HG02798 (cell line): ENCODE results near the gene ZNF75A.
A peak's percentile ranks its signal among the peaks of the same experiment; 100 is the strongest.
"Not testable (repeated sequence)": the region's sequence is repeated elsewhere in the genome, so short reads cannot be mapped to it uniquely, and the experiment has no call there.

ENCODE experiments used
- ATAC-seq: cut with Tn5 transposase; IDR thresholded peaks from one replicate; pipeline ENCODE4 v1.9.1; 2021; ENCODE audit warnings: mild to moderate bottlenecking; ENCODE audit not compliant: unreplicated experiment, poor library complexity

Gene ZNF75A

DNA sequence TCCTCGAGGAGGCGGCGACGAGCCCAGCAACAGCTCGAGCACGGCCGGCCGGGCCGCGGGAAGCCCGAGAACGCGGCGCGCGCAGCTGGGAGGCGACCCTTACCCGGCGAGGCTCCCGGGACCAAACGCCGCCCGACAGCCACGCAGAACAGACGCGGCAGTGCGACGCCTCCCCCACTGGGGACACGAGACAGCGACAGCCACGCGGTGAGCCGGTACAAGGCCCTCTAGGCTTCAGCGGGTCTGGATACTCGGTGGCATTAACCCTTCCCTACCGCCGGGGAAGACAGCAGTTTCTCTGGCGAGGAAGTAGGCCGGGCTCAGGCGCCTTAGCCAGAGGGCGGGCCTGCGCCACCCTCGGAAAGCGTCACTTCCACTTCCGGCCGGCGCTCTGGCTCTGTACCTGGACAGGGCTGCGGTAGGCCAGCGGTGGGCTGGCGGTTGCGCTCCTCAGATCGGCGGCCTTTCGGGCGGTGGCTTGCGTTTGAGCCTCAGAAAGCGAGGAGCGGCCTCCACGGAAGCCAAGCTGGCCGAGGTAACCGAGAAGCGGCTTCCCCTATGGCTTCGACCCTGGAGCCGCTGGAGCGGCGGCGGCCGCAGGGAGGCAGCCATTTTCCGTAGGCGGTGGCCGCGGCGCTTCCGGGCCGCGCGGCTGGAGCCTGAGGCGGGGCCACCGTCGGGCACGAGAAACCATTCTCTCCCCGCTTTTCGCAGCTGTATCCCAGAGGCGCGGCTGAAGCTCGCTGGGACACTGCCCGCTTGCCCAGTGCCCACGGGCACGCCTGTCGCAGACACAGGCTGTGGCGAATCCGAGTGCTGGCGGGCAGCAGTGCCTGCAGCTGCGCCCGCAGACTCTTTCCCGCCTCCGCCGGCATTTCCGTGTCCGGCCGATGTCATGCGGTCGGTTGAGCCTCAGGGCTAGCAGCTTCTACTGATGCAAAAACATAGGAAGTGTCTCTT is at the start of gene ZNF75A, which contains the start of gene TIGD7:
Gene ZNF75A (plus strand): TSS at position 389 of the 960 bp plus-strand sequence. CDS start 2,932 bp downstream, outside the sequence.
Gene TIGD7 (minus strand): TSS at position 322 of the 960 bp plus-strand sequence. CDS start 4,816 bp downstream, outside the sequence.
- ATAC-seq: peak; percentile 93

DNA sequence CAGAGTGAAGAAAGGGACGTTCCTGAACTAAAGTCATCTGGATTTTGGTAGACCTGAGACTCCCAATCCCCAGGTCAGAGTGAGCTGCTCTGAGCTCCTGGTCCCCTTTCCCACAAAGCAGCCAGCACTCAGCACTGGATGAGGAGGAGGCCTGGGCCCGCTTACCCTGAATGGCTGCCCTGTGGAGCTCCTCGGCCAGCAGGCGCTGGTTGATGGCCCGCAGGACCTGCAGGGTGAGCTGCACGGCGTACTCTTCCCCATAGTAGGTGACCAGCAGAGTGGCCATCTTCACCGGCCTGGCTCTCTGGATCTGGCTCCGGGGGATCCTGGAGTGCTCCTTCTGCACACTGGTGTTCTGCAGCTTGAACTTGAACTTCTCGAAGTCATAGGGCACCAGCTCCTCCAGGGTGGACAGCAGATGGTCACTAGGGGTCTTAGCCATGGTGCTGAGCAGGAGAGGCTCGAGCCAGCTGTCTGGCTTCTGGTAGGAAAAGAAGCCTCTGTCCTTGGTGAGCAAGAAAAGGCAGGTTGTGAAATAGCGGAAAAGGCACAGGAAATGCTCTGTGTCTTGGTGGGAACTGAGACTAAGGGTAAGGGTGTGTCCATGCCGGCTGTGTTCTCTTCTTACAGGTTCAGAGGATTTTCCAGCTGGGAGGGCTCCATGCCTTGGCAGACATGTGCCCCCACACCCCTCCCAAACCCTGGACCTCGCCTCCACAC is 49.0 kb upstream of the ZNF75A start, which contains the start of gene MEFV:
Gene MEFV (minus strand): TSS at position 488 of the 720 bp plus-strand sequence. CDS start 46 bp downstream, at position 442.
- ATAC-seq: no peak

DNA sequence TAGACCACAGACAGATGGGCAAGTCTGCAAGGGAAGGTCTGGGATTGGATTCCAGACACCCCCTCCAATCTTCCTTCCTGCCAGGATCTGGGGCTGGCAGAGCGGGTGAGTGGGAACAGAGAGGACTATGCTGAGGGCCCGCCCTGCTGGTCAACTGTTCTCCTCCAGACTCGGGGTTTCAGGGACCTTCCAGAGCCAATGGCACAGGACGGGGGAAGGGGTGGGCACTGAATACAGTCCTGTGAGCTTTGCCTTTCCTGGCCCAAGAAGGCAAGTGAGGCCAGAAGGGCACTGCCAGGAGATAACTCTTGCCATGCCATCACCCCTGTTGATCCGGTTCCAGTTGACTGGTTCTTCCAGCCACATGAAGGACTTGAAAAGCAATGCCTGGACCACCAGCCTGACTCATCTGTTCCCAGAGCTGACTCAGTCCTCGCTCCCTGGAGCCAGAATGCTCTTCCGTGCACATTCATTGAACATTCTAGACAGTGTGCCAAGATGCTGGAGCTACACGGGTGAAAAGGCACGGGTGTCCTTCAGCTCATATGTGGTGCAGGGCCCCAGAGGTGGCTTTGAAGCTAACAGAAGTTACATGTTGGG is 48.3 kb upstream of the ZNF75A start:
- ATAC-seq: no peak

DNA sequence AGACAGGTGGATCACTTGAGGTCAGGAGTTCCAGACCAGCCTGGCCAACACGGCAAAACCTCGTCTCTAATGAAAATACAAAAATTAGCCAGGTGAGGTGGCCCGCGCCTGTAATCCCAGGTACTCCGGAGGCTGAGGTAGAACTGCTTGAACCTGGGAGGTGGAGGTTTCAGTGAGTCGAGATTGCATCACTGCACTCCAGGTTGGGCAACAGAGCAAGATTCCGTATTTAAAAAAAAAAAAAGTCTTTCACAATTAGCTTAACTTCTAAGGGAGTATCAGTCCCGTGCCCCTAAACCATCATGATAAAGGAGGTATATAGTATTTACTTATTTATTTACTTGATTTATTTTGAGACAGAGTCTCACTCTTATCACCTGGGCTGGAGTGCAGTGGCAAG is 45.5 kb upstream of the ZNF75A start:
- ATAC-seq: no peak

DNA sequence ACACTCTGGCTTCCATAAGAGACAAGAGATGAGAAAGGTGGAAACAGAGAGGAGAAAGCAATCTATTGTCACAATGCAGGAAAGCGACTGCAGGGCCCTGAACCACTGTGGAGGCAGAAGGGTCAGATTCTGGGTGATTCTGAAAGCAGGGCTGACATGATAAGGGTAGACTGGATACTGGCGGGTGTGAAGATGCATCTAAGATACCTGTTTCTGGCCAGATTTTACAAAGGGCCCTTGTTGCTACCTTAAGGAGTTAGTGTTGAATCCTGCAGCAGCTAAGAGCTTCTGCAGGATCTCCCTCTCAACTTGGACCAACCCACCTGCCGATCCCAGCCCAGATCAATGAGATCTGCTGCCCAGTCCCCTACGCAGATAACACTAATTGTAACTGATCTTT is 42.8 kb upstream of the ZNF75A start:
- no peak for ATAC-seq

DNA sequence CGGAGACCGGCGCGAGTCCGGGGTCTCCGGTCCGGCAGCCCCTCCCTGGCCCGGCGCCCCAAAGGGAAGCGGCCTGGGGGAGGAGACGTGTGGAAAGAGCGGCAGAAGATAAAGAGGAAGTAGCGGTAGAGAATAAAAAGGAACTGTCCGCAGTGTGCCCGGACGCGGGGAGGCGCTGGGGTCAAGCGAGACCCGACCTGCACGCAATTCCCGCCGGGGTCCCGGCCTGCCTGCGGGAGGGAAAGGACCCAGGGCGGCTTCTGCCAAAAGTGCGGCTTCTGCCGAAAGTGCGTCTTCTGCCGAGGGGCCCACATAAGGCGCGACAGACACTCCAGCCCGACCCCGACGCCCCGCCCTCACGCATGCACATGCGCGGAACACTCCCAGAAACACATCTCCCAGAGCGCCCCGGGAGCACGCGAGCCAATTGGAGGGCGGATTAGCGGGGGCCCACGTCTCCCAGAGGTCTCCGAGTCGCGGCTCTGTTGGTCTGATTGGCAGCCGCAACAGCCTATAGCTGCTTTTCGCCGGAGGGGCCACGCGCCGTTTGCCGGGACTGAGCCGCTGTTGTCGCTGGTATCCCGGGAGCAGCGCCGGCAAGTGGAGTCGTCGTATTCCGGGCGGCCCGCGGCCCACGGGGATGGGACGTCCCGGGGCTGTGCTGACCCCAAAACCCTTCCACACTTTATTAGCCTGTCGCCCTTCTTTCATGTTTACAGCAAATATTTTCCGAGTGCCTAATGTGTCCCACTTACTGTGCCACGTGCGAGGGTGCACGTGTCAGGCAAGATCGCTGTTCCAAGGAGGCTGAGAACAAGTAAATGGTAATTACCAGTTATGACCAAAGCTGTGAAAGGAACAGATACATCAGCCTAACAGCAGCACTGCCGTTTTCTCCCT is 40.9 kb upstream of the ZNF75A start:
- peak; percentile 89 for ATAC-seq

DNA sequence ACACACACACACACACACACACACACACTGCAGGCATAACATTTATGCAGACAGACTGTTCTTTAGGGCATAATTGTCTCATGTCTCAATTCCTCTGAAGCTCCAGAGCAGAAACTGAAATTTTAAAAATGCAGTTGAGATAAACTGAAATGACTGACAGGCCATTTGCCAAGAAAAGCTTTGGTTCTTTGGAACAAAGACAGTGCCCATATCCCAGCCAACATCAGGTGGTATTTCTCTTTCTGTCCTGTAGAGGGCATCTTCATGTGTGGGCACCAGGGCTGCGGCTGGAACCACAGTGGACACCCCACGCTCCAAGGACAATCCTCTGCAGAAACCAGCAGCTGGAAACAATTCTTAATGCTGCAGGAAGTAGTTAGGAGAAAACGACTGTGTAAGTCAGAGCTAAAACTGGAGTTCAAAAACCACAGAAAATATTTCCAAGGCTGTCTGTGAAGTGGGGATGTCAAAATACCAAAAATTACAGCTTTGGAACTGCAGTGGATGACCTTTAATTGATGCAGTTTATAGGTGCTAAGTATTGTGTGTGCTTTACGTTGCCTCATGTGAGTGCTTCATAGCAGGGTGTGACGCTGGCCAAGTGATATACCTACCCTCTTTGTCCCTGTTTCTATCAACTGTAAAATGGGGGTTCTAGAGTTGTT is 38.3 kb upstream of the ZNF75A start:
- no peak for ATAC-seq

DNA sequence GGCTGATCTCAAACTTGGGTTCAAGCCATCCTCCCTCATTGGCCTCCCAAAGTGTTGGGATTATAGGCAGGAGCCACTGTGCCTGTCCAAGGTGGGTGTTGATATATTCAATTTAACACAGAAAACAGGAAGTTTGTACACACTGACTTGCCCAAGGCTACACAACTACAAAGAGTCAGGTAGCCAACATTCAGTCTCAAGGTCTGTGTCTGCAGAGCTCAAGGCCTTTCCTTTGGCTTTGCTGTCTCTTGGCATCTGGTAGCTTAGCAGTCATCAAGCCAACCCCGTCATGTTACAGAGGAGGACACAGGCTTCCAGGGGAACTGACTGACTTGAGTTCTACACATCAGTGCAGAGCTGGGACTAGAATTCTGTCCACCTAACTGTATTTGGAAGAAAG is 37.0 kb upstream of the ZNF75A start:
- ATAC-seq: no peak

DNA sequence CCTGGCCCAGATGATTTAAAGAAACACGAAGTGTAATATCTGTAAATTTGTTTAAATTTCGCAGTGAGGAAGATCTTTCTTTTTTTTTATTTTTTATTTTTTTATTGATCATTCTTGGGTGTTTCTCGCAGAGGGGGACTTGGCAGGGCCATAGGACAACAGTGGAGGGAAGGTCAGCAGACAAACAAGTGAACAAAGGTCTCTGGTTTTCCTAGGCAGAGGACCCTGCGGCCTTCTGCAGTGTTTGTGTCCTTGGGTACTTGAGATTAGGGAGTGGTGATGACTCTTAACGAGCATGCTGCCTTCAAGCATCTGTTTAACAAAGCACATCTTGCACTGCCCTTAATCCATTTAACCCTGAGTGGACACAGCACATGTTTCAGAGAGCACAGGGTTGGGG is 34.6 kb upstream of the ZNF75A start:
- not testable (repeated sequence) for ATAC-seq

DNA sequence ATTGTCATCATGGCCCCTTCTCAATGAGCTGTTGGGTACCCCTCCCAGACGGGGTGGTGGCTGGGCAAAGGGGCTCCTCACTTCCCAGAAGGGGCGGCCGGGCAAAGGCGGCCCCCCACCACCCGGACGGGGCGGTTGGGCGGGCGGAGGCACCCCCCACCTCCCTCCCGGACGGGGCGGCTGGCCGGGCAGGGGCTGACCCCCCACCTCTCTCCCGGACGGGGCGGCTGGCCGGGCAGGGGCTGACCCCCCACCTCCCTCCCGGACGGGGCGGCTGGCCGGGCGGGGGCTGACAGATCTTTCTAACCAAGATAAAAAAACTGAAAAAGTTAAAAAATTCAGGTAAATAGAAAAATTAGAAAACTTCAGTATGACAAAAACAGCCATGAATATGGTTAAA is 34.0 kb upstream of the ZNF75A start:
- ATAC-seq: not testable (repeated sequence)

DNA sequence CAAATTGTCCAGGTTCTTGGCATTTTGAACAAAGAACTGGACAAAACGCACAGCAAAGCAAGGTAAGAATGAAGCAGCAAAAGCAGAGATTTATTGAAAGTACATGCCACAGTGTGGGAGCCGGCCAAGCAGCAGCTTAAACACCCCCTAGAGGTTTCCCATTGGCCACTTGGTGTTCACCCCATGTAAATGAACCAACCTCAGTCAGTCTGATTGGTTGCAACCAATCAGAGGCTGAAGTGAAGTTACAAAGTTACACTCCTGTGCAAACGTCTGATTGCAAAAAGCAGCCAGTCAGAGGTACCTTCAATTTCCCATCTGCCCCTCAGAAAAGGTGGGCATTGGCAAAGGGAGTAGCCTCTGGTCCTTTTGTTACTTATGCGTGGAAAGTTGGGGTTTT is 30.8 kb upstream of the ZNF75A start:
- ATAC-seq: no peak

DNA sequence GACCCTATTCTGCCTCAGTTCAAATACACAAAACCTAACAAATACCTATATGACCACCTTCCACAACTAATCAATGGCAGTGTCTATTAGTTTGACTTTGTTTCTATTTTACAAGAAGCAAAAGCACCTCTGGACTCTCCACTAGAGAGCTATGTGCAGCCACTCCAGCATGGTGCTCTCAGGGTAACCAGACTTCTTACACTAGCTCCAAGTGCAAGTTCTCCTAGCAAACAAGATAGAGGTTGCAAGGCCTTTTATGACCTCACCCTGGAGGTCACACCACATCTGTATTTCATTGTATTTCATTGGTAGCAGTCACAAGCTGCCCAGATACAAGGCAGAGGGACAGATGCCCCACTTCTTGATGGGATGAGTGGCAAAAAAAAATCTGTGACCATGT is 30.4 kb upstream of the ZNF75A start:
- no peak for ATAC-seq

DNA sequence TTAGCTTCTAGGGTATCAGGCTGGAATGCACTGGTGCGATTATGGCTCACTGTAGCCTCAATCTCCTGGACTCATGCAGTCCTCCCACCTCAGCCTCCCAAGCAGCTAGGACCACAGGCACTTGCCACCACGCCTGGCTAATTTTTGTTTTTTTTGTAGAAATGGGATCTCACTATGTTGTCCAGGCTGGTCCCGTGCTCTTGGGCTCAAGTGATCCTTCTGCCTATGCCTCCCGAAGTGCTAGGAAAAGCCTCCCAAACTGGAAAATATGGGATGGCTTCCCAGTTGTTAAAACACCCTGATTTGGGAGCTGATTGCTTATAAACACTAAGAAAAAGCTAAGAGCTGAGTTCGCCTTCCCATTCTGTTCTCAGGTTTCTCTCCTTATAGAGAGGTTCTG is 28.6 kb upstream of the ZNF75A start:
- no peak for ATAC-seq

DNA sequence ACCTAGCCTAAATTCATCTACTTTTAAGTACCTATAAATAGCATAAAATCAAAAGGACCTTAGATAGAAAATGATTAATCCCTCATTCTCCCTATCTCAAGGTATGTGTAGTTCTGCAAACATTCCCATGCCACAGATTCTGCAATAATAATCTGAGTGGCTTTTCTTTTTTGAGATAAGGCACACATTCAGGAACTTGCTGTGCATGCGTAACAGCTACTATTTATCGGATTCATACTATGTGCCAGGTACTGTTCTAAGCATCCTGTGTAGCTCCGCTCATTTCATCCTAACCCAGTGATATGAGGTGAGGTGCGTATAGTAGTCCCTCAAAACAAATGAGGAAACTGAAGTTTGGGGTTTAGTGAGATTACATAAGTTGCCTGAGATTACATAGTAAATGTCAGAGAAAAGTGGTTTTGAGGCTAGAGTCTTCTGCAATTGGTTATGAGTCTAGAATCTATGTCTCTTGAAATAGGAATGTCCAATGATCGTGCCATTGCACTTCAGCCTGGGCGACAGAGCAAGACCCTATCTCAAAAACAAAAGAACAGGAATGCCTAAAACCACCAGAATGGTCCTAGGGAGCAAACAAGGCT is 24.0 kb upstream of the ZNF75A start:
- no peak for ATAC-seq

DNA sequence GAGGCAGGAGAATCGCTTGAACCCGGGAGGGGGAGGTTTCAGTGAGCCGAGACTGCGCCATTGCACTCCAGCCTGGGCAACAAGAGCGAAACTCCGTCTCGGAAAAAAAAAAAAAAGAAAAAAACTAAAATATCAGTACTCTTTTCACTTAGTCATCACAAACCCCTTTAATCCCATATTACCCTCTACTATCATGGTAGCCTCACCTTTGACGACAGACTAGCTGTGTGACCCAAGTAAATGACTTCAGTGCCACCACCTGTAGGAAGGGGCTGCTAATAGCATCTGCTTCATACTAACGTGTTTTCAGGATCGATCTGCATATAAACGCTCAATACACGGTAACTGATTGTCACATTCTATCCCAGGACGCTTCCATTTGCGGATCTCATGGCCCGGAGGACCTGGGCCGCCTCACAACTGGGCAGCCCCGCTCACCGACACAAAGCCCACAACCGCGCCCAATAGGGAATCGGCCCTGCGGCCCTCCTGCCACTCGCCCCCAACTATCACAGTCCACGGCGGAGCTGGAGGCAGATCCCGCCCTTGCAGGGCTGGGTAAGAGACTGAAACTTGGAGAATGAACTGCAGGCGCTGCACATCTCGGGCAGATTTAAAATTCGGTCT is 23.1 kb upstream of the ZNF75A start:
- peak; percentile 19 for ATAC-seq

DNA sequence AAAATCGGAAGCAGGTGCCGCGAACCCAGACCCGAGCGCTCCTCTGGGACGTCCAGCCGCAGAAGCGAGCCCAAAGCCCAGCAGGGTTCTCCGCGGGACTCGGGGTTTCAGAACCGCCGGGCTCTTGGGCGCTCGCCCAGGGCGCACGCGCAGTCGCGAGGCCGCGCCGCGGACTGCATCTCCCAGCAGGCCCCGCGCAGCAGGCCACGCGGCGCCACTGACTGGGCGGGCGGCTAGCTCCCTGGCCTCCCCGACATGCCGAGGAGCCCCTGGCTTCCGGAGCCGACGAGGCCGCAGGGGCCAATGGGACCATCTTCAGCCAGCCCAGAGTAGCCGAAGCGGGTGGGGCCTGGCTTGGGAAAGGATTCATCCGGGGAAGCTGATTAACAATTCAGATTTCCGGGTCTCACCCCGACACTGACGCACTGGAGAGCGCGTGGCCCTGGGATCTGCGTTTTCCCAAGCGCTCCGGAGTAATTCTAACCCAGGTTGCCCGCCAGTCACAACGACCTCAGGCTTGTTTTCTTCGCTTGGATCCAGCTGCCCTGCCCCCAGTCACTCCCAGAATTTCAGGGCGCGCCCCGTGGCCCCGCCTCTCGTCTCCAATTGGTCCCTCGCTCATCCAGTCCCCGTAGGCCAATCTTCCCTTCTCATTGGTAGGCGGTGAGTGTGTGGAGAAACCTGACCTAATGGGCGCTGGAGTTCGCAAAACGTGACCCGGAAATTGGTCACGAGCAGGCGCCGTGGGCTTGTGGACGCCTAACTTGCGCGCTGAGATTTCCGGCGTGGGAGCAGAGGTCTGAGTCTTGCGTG is 22.4 kb upstream of the ZNF75A start, which contains the start of gene ZNF263:
Gene ZNF263 (plus strand): TSS at position 762 of the 813 bp plus-strand sequence. CDS start 328 bp downstream, outside the sequence.
- ATAC-seq: peak; percentile 84
